CD4-positive, alpha-beta T cell treated with Interleukin-15 for 1 hour (primary cell): ENCODE results near the gene ASAH2.
"Not testable (repeated sequence)": the region's sequence is repeated elsewhere in the genome, so short reads cannot be mapped to it uniquely, and the experiment has no call there.

ENCODE experiments used
- DNase-seq: peaks from one replicate; pipeline ENCODE4 v3.0.0-alpha.2; 2020

ASAH2 gene

GRCh38 chr10:50251394-50251793 lies at the start of gene ASAH2:
Gene ASAH2, minus strand, starts transcription at chr10:50251516. Its CDS starts 2,906 bp downstream, at chr10:50248610.
- no peak for DNase-seq

DNA sequence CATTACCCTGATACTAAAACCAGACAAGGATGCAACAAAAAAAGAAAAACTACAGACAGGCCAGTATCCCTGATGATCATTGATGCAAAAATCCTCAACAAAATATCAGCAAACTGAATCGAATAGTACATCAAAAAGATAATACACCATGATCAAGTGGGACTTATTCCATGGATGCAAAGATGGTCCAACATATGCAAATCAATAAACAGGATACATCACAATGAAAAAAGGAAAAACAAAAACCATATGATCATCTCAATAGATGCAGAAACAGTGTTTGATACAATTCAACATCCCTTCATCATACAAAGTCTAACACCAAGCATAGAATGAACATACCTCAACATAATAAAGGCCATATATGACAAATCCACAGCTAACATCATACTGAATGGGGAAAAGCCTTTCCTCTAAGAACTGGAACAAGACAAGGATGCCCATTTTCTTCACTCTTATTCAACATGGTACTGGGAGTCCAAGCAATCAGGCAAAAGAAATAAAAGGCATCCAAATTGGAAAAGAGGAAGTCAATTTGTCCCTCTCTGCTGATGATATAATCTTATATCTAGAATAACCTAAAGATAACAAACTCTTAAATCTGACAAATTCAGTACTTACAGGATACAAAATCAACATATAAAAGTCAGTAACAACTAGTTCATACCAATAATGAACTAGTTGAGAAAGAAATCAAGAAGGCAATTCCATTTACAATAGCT lies 48.8 kb upstream of the ASAH2 start:
- no peak for DNase-seq

GRCh38 chr10:50295367-50295766 lies 44.1 kb upstream of the ASAH2 start:
- DNase-seq: no peak

DNA sequence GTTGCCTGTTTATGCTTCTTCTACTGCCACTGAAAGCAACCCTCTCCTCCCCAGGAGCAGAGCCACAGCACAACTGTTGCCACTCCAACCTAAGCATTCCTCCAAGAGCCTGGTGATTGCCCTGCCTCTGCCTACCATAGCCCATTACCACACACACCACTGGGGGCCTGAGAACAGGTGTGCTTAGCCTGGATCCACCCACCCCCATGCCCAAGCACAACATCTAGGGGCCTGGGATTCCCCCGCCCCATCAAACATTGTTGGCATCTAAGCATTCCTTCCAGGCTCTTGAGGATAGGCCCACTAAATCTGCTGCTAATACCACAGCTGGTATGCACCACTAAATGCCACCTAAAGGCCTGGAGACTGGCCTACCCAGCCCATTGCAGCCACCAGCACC lies 43.3 kb upstream of the ASAH2 start:
- no peak for DNase-seq

DNA sequence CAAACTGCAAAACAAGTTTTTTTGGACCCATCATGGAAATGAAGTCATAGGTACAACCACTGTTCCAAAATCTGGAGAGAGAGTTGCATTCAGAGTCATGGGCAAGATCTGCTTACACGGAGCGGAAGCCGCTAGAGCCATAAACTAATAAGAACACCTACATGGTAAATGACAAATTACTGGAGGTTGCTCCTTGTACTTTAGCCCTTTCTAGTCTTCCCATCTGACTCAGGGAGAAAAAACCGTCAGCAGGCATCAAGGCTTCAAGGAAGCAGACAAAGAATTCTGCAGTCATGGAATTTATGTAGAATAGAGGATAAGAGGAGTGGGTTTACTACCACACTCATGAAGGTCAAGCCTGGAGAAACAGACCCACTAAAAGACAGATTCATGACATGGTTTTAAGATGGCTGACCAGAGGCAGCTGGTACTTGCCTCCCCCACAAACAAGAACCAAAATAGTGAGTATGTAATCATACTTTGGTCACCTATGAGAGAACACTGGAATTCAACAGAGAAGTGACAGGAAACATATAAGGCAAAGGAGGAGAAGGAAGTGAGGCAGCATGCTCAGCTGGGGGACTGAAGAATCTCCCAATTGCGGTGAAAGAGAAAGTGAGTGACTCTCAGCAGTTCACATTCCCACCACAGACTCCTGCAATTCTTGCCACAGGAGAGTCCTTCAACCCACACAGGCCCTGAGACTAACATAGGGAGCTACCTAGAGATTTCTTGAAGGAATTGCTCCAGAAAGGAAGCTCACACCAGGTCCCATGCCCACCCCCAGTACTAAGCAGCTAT lies 42.4 kb upstream of the ASAH2 start:
- no peak for DNase-seq

DNA sequence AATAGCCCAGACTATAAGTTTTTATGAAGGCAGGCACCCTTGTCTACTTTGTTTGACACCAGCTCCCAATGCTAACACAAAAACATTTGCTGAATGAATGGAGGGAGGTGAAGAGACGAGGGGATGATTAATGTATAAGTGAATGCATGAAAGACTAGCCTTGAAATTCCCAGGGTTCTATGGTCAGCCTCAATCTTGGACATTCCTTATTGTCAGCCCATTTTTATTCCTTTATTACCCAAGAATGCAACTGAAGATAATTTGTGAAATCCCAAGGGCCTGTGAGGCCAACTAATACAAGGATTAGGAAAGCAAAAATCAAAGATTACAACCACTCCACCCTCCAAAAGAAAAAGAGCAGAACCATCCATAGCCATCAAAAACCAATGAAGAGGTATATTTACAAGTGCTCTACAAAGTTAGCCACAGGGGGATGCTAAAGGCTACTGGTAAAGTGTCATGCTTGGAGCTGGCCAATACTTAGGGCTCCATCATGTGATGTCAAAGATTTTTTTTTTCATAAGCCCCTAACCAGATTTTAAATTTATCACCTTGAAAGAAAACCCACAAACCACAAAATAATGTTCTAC lies 40.0 kb upstream of the ASAH2 start:
- DNase-seq: no peak

- no peak for DNase-seq
These were observed 37.9 kb upstream of the ASAH2 start for GRCh38 chr10:50289196-50289595.

- no peak for DNase-seq
These were observed 35.9 kb upstream of the ASAH2 start for GRCh38 chr10:50286996-50287803.

- no peak for DNase-seq
These were observed 35.2 kb upstream of the ASAH2 start for GRCh38 chr10:50286517-50286916.

- no peak for DNase-seq
These were observed 30.7 kb upstream of the ASAH2 start for GRCh38 chr10:50281967-50282522.

DNA sequence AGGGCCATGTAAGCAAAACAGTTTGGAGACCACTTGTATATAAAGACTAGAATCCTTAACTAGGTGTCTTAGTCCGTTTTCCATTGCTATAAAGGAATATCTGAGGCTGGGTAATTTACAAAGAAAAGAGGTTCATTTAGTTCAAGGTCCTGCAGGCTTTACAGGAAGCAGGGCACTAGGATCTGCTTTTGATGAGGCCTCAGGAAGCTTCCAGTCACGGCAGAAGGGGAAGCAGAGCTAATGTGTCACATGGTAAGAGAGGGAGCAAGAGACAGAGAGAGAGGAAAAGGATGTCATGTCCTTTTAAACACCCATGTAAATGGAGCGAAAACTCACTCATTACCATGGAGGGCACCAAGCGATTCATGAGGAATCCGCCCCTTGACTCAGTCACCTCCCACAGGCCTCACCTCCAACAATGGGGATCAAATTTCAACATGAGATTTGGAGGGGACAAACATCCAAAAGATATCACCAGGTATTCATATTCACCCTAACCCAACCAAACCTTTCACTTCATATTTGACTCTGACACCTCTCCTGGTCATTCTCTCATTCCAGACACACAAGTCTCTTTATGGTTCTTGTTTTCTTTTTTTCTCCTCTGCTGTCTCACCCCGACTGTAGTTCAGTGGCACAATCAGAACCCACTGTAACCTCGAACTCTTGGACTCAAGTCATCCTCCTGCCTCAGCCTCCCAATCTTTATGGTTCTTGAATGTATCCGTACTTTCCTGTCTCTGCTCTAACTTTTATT lies 30.1 kb upstream of the ASAH2 start:
- DNase-seq: no peak

DNA sequence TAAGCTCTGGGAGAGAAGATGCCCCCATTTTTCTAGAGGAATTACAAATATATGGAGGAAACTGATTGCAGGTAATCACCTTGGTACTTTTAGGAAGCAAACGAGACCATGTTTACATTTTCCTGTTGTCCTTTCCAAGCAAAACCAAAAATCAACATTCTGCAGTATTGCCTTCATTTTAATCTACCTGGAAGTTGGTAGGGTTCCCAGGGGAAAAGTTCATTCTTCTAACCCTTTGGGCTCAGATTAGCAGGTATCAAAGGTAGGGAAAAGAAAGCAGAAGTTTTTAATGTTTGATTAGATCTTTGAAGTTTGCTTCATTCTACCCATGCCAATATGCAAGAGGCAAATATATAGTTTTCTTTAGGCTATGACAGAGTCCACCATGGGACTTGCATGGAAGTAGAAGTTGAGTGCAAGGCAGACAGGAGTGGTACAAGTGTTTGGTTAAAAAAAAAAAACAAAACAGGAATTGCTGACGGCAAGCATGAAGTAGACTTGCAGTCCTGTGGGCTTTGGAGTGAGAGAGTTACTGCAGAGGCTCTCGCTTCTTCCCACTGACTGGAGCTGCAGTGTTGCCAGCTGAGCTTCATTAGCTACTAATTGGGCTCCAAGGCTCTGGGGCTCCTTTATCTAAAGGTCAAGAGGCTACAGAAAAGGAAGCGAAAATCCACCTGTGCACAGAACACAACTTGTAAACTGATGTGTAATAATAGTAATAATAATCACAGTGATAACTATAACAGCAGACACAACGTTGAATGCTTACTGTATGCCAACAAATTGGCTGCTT lies 28.9 kb upstream of the ASAH2 start:
- DNase-seq: no peak

DNA sequence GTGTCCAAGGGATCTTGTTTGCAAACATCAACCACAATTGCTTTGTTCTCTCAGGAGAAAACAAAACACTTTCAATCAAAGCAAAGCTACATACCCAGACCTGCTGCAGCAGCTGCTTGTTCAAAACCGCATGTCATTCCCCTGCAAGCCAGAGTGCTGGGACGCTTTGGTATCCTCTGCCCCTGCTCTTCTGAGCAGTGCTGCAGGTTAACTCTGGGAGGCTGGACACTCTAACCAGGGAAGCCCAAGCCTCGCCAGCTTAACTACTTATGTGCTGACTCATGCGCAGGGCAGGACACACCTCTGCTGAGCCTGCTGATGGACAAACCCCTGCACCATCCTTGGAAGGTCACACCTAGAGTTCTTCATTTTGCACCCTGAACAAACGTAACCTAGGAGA lies 28.2 kb upstream of the ASAH2 start:
- no peak for DNase-seq

DNA sequence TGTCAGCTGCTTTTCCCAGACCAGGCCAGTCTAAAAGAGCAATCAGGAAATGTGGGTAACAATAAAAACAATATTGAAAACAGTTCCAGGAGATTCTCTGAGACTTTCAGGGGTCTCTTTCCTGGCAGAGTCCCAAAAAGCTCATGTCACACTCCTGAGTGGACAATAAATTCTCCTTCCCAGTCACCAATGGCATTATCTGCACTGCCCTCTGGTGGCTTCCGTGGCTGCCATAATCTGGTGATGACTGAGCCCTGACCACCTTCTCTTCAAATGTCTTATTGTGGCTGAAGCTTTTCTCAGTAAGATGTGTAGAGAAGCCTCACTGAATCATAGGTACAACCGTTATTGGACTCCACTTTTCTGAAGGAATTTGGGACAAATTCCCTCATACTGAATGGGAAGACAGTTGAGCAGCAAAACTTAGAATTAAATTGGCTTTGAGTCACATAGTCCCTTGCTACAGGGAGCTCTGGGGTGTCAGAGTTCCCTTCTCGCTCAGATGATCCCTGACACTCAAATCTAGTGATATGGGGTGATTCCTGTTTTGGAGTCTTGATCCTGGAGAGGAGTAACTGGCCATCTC lies 24.4 kb upstream of the ASAH2 start:
- DNase-seq: peak; percentile 38

- DNase-seq: no peak
These were observed 21.2 kb upstream of the ASAH2 start for GRCh38 chr10:50272531-50272930.

- no peak for DNase-seq
These were observed 20.4 kb upstream of the ASAH2 start for GRCh38 chr10:50271564-50272250.

- DNase-seq: not testable (repeated sequence)
These were observed 16.6 kb upstream of the ASAH2 start for GRCh38 chr10:50267877-50268276.

- DNase-seq: peak; percentile 20
These were observed 11.3 kb upstream of the ASAH2 start for GRCh38 chr10:50262625-50263024.

DNA sequence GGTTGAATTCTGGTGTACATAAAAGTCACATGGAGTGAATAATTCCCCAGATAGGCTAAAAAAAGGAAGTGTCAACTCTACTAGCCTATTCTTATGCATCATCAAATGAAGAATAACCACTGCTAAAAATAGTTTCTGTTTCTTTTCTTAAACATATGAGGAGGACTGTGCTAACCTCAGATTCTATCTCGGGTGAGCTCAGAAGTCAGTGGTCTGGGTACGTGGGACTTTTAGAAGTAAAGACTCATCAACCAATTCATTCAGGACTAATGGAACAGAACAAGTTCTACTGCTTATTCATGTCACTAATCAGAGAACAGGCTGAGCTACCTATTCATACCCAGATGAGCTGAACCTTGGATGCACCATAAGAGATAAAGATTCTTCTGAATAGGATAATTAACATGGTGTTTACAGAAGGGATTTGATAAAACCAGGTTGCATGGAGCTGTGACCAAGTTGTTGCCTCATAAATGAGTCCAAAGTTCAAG lies 9.5 kb upstream of the ASAH2 start:
- DNase-seq: no peak

DNA sequence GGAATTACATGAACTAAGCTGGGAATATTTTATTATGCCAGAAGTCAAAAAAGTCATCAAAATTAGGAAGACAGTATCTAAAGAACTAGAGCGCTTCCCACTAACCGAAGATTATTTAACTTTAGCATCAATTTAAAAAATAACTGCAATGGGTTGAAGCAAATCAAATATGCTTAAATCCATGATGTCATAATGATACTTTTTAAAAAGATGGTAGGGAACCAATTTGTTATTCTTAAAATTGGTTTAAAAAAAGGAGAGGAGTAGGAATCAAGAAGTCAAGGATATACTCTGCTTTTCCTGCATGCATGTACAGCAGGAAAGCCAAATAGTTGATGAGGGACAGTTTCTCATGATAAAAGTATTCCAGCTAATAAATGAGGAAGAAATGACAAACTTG lies 3.2 kb upstream of the ASAH2 start:
- no peak for DNase-seq
